H1 (cell line): ENCODE measurements around the gene CAMK2A. TPM values are rescaled to one million over a fixed set of nuclear protein-coding genes. Genes with fewer than 3 reads are reported as not detected.

ENCODE experiments used
- CTCF ChIA-PET: fragments of 300-600 bp; sonication (Branson Sonifier 250); formaldehyde crosslinking; loops from one replicate; lab custom pipeline; 2021; ENCODE audit not compliant: partially characterized antibody; lab: Charles Lee
- POLR2A ChIA-PET: fragments of 300-600 bp; sonication (Branson Sonifier 250); formaldehyde crosslinking; loops from one replicate; lab custom pipeline; 2021; ENCODE audit warnings: inconsistent platforms; ENCODE audit not compliant: partially characterized antibody; lab: Charles Lee
- DNase-seq, 2 experiments: peaks; one replicate each; pipeline versions ENCODE4 v3.0.0 to v3.0.0-alpha.2; 2010 to 2022; ENCODE audit warnings: low spot score in 2 of 2, low read depth in 1 of 2, mixed read lengths in 1 of 2
- FAIRE-seq: peaks from 2 replicates; lab custom pipeline; 2011; peaks lifted over from hg19 to GRCh38; lab: Jason Lieb, UNC
- H2AFZ ChIP-seq: 2 replicates; pipeline ENCODE4 v1.8.1; 2012; ENCODE audit warnings: low read length, inconsistent platforms
- H2AK5ac ChIP-seq: 2 replicates; pipeline ENCODE4 v1.6.1; 2013; ENCODE audit warnings: low read depth, low read length
- H2BK120ac ChIP-seq: replicated peaks from 2 replicates; pipeline ENCODE3; 2013; ENCODE audit warnings: low read depth, low read length, inconsistent platforms
- H2BK12ac ChIP-seq: 2 replicates; pipeline ENCODE4 v1.6.1; 2013; ENCODE audit warnings: low read depth, low read length
- H2BK15ac ChIP-seq: 2 replicates; pipeline ENCODE4 v1.6.1; 2013; ENCODE audit warnings: low read length
- H2BK20ac ChIP-seq: 2 replicates; pipeline ENCODE4 v1.6.1; 2013; ENCODE audit warnings: low read length
- H2BK5ac ChIP-seq: 2 replicates; pipeline ENCODE4 v1.6.1; 2013; ENCODE audit warnings: low read depth, low read length
- H3K14ac ChIP-seq: 2 replicates; pipeline ENCODE4 v1.6.1; 2013; ENCODE audit warnings: inconsistent platforms; ENCODE audit not compliant: insufficient read length
- H3K18ac ChIP-seq: 2 replicates; pipeline ENCODE4 v1.6.1; 2013; ENCODE audit warnings: low read length; ENCODE audit errors: extremely low read depth
- H3K23ac ChIP-seq: 2 replicates; pipeline ENCODE4 v1.6.1; 2013; ENCODE audit warnings: inconsistent platforms; ENCODE audit not compliant: insufficient read length
- H3K23me2 ChIP-seq: 2 replicates; pipeline ENCODE4 v1.6.1; 2013; ENCODE audit warnings: low read depth, low read length
- H3K27ac ChIP-seq: 2 replicates; pipeline ENCODE4 v1.6.1; 2011; ENCODE audit warnings: low read depth, low read length, inconsistent platforms
- H3K27me3 ChIP-seq, 4 experiments: replicated peaks in 1 of 4; 1 replicate in 1 of 4; 2 replicates in 3 of 4; pipeline versions ENCODE4 v1.6.1 to v1.8.1; 2011 to 2013; ENCODE audit warnings: low read length in 3 of 4, mild to moderate bottlenecking in 3 of 4, inconsistent platforms in 2 of 4, mixed read lengths in 2 of 4, moderate library complexity in 1 of 4; ENCODE audit not compliant: control insufficient read depth in 3 of 4, insufficient read depth in 3 of 4; ENCODE audit errors: extremely low read depth in 1 of 4
- H3K36me3 ChIP-seq, 4 experiments: 2 replicates each; pipeline versions ENCODE4 v1.6.1 to v1.8.1; 2011 to 2013; ENCODE audit warnings: mild to moderate bottlenecking in 4 of 4, low read length in 3 of 4, moderate library complexity in 2 of 4, control low read depth in 1 of 4, inconsistent platforms in 1 of 4; ENCODE audit not compliant: insufficient read depth in 4 of 4, control insufficient read depth in 2 of 4
- H3K4ac ChIP-seq: replicated peaks from 2 replicates; pipeline ENCODE3; 2013; ENCODE audit warnings: low read length, low read depth, mixed read lengths, inconsistent platforms; ENCODE audit not compliant: insufficient read length
- H3K4me1 ChIP-seq, 4 experiments: replicated peaks in 1 of 4; 1 replicate in 1 of 4; 2 replicates in 3 of 4; pipeline versions ENCODE4 v1.6.1 to v1.8.1; 2011 to 2013; ENCODE audit warnings: low read length in 3 of 4, inconsistent platforms in 2 of 4, mixed read lengths in 1 of 4; ENCODE audit not compliant: insufficient read depth in 4 of 4, control insufficient read depth in 3 of 4
- H3K4me2 ChIP-seq, 2 experiments: 2 replicates each; pipeline versions ENCODE4 v1.6.1 to v1.8.1; 2011 to 2013; ENCODE audit warnings: low read depth in 2 of 2, low read length in 2 of 2, control low read depth in 1 of 2, inconsistent platforms in 1 of 2, mild to moderate bottlenecking in 1 of 2; ENCODE audit not compliant: insufficient read depth in 1 of 2
- H3K4me3 ChIP-seq, 4 experiments: fragments of 200-600, 300-600 bp in 1 of 4; sonication (generic), shearing (Covaris generic), sonication (Bioruptor Twin) in 1 of 4; 2 replicates each; pipeline versions ENCODE4 v1.5.1 to v1.8.1; 2011 to 2016; ENCODE audit warnings: low read length in 4 of 4, low read depth in 3 of 4, control low read depth in 2 of 4, inconsistent platforms in 2 of 4, mild to moderate bottlenecking in 2 of 4, mixed read lengths in 1 of 4, moderate library complexity in 1 of 4; ENCODE audit not compliant: insufficient read depth in 2 of 4; ENCODE audit errors: extremely low read depth in 1 of 4
- H3K56ac ChIP-seq: replicated peaks from 2 replicates; pipeline ENCODE3; 2013; ENCODE audit warnings: low read depth, mild to moderate bottlenecking, mixed read lengths, low read length, inconsistent platforms; ENCODE audit not compliant: insufficient read length
- H3K79me1 ChIP-seq: 2 replicates; pipeline ENCODE4 v1.6.1; 2013; ENCODE audit warnings: low read depth, low read length, control low read depth
- H3K79me2 ChIP-seq, 2 experiments: 2 replicates each; pipeline versions ENCODE4 v1.6.1 to v1.8.1; 2012 to 2013; ENCODE audit warnings: low read length in 2 of 2, mild to moderate bottlenecking in 2 of 2, inconsistent platforms in 1 of 2; ENCODE audit not compliant: insufficient read depth in 2 of 2, control insufficient read depth in 1 of 2
- H3K9ac ChIP-seq, 4 experiments: replicated peaks in 1 of 4; 1 replicate in 1 of 4; 2 replicates in 3 of 4; pipeline versions ENCODE4 v1.6.1 to v1.8.1; 2011 to 2013; ENCODE audit warnings: low read depth in 3 of 4, low read length in 3 of 4, control low read depth in 2 of 4, mild to moderate bottlenecking in 2 of 4, moderate library complexity in 2 of 4, inconsistent platforms in 1 of 4; ENCODE audit errors: extremely low read depth in 1 of 4
- H3K9me3 ChIP-seq, 2 experiments: 2 replicates each; pipeline versions ENCODE4 v1.6.1 to v1.8.1; 2012 to 2013; ENCODE audit warnings: mild to moderate bottlenecking in 2 of 2, moderate library complexity in 2 of 2, control low read depth in 1 of 2, inconsistent platforms in 1 of 2, low read depth in 1 of 2, low read length in 1 of 2, mixed read lengths in 1 of 2; ENCODE audit not compliant: insufficient read depth in 2 of 2
- H4K20me1 ChIP-seq, 2 experiments: replicated peaks in 1 of 2; 2 replicates each; pipeline versions ENCODE3 to v1.8.1; 2011 to 2013; ENCODE audit warnings: inconsistent platforms in 2 of 2, low read length in 2 of 2, mild to moderate bottlenecking in 1 of 2; ENCODE audit not compliant: insufficient read depth in 2 of 2, control insufficient read depth in 1 of 2
- H4K5ac ChIP-seq: 2 replicates; pipeline ENCODE4 v1.6.1; 2013; ENCODE audit warnings: low read length, low read depth, mixed read lengths, inconsistent platforms; ENCODE audit not compliant: insufficient read length
- H4K8ac ChIP-seq: 2 replicates; pipeline ENCODE4 v1.8.0; 2013; ENCODE audit warnings: mild to moderate bottlenecking, moderate library complexity, low read length, inconsistent platforms; ENCODE audit not compliant: insufficient read depth; ENCODE audit errors: extremely low read depth
- H4K91ac ChIP-seq: replicated peaks from 2 replicates; pipeline ENCODE3; 2013; ENCODE audit warnings: low read length, mixed read lengths, inconsistent platforms; ENCODE audit not compliant: insufficient read length
- ATF3 ChIP-seq: IDR thresholded peaks from 2 replicates; pipeline ENCODE4 v1.6.1; 2011; ENCODE audit warnings: low read depth, mild to moderate bottlenecking, low read length; ENCODE audit not compliant: insufficient read depth
- BCL11A ChIP-seq, 2 experiments: IDR thresholded peaks; one replicate each; pipeline ENCODE4 v1.6.1; 2011; ENCODE audit warnings: low read depth in 2 of 2, low read length in 2 of 2, mild to moderate bottlenecking in 2 of 2
- CEBPB ChIP-seq: IDR thresholded peaks from 2 replicates; pipeline ENCODE4 v1.6.1; 2012; ENCODE audit warnings: low read depth, low read length
- GTF2F1 ChIP-seq: IDR thresholded peaks from 2 replicates; pipeline ENCODE4 v1.6.1; 2012; ENCODE audit warnings: low read depth, low read length, improper control_type of control experiment, borderline replicate concordance
- KDM1A ChIP-seq: fragments of 200-600, 300-600 bp; sonication (generic); IDR thresholded peaks from 2 replicates; pipeline ENCODE4 v1.7.1; 2016; ENCODE audit warnings: mild to moderate bottlenecking, low read length, borderline replicate concordance
- NRF1 ChIP-seq: IDR thresholded peaks from 2 replicates; pipeline ENCODE4 v1.6.1; 2011; ENCODE audit warnings: mild to moderate bottlenecking, low read depth, low read length, improper control_type of control experiment
- POLR2A ChIP-seq, 2 experiments: IDR thresholded peaks; 1 replicate in 1 of 2; 2 replicates in 1 of 2; pipeline ENCODE4 v1.6.1; 2011; ENCODE audit warnings: low read depth in 2 of 2, low read length in 2 of 2, mild to moderate bottlenecking in 2 of 2; ENCODE audit errors: control extremely low read depth in 1 of 2
- POLR2AphosphoS5 ChIP-seq: IDR thresholded peaks from 2 replicates; pipeline ENCODE4 v1.6.1; 2011; ENCODE audit warnings: low read depth, low read length
- SIN3A ChIP-seq, 2 experiments: IDR thresholded peaks in 1 of 2; conservative IDR thresholded peaks in 1 of 2; 2 replicates each; pipeline ENCODE4 v1.6.1; 2011 to 2012; ENCODE audit warnings: low read length in 2 of 2, improper control_type of control experiment in 1 of 2, low read depth in 1 of 2, mild to moderate bottlenecking in 1 of 2
- SIX5 ChIP-seq: IDR thresholded peaks from 2 replicates; pipeline ENCODE4 v1.6.1; 2011; ENCODE audit warnings: mild to moderate bottlenecking, low read depth, low read length
- SP1 ChIP-seq: IDR thresholded peaks from 2 replicates; pipeline ENCODE4 v1.6.1; 2011; ENCODE audit warnings: low read depth, low read length
- SP2 ChIP-seq: IDR thresholded peaks from 2 replicates; pipeline ENCODE4 v1.6.1; 2012; ENCODE audit warnings: mild to moderate bottlenecking, low read length, inconsistent platforms
- TBP ChIP-seq: IDR thresholded peaks from 2 replicates; pipeline ENCODE4 v1.6.1; 2011; ENCODE audit warnings: low read depth, low read length, improper control_type of control experiment
- TCF12 ChIP-seq: IDR thresholded peaks from 2 replicates; pipeline ENCODE4 v1.6.1; 2011; ENCODE audit warnings: low read depth, mild to moderate bottlenecking, low read length
- YY1 ChIP-seq: IDR thresholded peaks from 2 replicates; pipeline ENCODE4 v1.6.1; 2011; ENCODE audit warnings: low read depth, mild to moderate bottlenecking, low read length
- WGBS, 2 experiments: shearing (Covaris generic) in 1 of 2; methylation state at CpG; one replicate each; pipeline versions ENCODE4 v1.1.6 to v1.1.7; 2013 to 2015; ENCODE audit warnings: low lambda C conversion rate in 2 of 2, mixed read lengths in 2 of 2, inconsistent platforms in 1 of 2, low coverage in 1 of 2, missing lambda C conversion rate in 1 of 2; ENCODE audit not compliant: insufficient replicate concordance in 2 of 2, insufficient coverage in 1 of 2, insufficient read length in 1 of 2; ENCODE audit errors: extremely low coverage in 1 of 2, missing lambda C conversion rate in 1 of 2; 5-methylcytosine and 5-hydroxymethylcytosine counted together
- polyA plus RNA-seq, 7 experiments: library from polyadenylated mRNA; depleted of rRNA in 3 of 7; stranded (reverse) in 5 of 7; unstranded in 2 of 7; fragments of >200 nt in 5 of 7; fragments of 200-250 nt in 2 of 7; gene quantifications; 1 replicate in 5 of 7; 2 replicates in 1 of 7; 4 replicates in 1 of 7; pipeline versions ENCODE4 v1.2.1 to v1.2.3, GENCODE V29; 2011 to 2013; ENCODE audit warnings: missing spikeins in 2 of 7, mixed read lengths in 2 of 7
- total RNA-seq: library from RNA; stranded (reverse); fragmentation: NEBNext Ultra II Directional; extraction: Animal tissue kit (Norgen Biotek cat#: 25700); gene quantifications from 2 replicates; pipeline ENCODE4 v1.2.1, GENCODE V29; 2021

CAMK2A gene
- total and polyA plus RNA-seq, 2 of the 8 experiments (the other 6 are each of a cell fraction or from before 2014, with no cell fraction given): 0.20 to 0.28 TPM

GRCh38 chr5:150184006-150184405 is 105.6 kb downstream of the CAMK2A start:
- H2BK12ac ChIP-seq: no peak overlapping the region
- no peak for DNase-seq
- no peak overlapping the region for H2BK5ac ChIP-seq
- no peak overlapping the region for H3K27ac ChIP-seq
- no peak overlapping the region for H3K4me3 ChIP-seq
- no peak overlapping the region for H4K8ac ChIP-seq
- no peaks in the 10 kb centered on the region; the same call in 1 of the 2 replicates for H3K23me2 ChIP-seq
- H3K14ac ChIP-seq: no peak overlapping the region
- H2BK120ac ChIP-seq: no peak overlapping the region
- WGBS, 2 experiments: 56% methylated on average over 2 of the region's 2 CpGs; no CpG with 5 or more reads in 1 of the 2 experiments
- no peak overlapping the region for H2AFZ ChIP-seq
- peaks cover 10 to 33% (median 26%) of the 10 kb centered on the region in 4 experiments for H3K27me3 ChIP-seq
- peaks cover 0 to 12% (median 5%) of the 10 kb centered on the region in 4 experiments; a peak in 6 of 7 replicates for H3K4me1 ChIP-seq
- H3K56ac ChIP-seq: no peak overlapping the region
- no peak overlapping the region for H3K4me2 ChIP-seq
- H3K79me1 ChIP-seq: no peaks in the 10 kb centered on the region
- no peak overlapping the region for H3K4ac ChIP-seq
- H3K36me3 ChIP-seq: no peaks in the 10 kb centered on the region
- no peaks in the 10 kb centered on the region for H3K9me3 ChIP-seq
- H4K5ac ChIP-seq: no peak overlapping the region
- no peak for FAIRE-seq
- ChIA-PET CTCF (interaction anchor here (14.5 to 17.8 kb wide), 2 partner anchors 9 to 25 kb away, joined by 206 to 406 read pairs; no protein-coding TSS in a partner anchor), POLR2A (interaction anchor here (1.7 kb wide), 1 partner anchor 27 kb away, joined by 3 read pairs; no protein-coding TSS in a partner anchor)
- H3K79me2 ChIP-seq: no peaks in the 10 kb centered on the region
- H2AK5ac ChIP-seq: no peak overlapping the region
- H3K23ac ChIP-seq: no peak overlapping the region
- TF ChIP-seq SP1 (no peak), POLR2A (IDR thresholded peaks at IDR 0.05; ENCODE audit: control extremely low read depth in 1 of 2, low read depth in 2 of 2, low read length in 2 of 2) (no peak), SIX5 (no peak), YY1 (no peak), SIN3A (conservative IDR thresholded peaks at IDR 0.05 in 1 of 2, IDR thresholded peaks at IDR 0.05 in 1 of 2; ENCODE audit: low read depth in 1 of 2, low read length in 2 of 2) (no peak), SP2 (no peak), GTF2F1 (no peak), TCF12 (no peak), CEBPB (no peak), KDM1A (no peak), TBP (no peak), POLR2AphosphoS5 (no peak), BCL11A (IDR thresholded peaks at IDR 0.05; ENCODE audit: low read depth in 2 of 2, low read length in 2 of 2) (no peak), ATF3 (no peak), NRF1 (no peak)
- TF ChIP-seq, all 59 proteins: peak for 0
- Histone ChIP-seq H4K20me1 (peaks cover 0 to 1% of the 10 kb centered on the region in 2 experiments), H3K18ac (no peak overlapping the region), H3K9ac (no peak overlapping the region), H4K91ac (no peak overlapping the region), H2BK15ac (no peak overlapping the region), H2BK20ac (no peak overlapping the region)
